NCI-H1417 treated with DMSO at 0.1 percent for 48 hours (cell line): Measurements from ENCODE around the gene DLG2.
"Not testable (repeated sequence)": the region's sequence is repeated elsewhere in the genome, so short reads cannot be mapped to it uniquely, and the experiment has no call there.

Experiments used
- DNase-seq: peaks from one replicate; lab custom pipeline; 2025; lab: John Stamatoyannopoulos, UW

Gene DLG2

DNA sequence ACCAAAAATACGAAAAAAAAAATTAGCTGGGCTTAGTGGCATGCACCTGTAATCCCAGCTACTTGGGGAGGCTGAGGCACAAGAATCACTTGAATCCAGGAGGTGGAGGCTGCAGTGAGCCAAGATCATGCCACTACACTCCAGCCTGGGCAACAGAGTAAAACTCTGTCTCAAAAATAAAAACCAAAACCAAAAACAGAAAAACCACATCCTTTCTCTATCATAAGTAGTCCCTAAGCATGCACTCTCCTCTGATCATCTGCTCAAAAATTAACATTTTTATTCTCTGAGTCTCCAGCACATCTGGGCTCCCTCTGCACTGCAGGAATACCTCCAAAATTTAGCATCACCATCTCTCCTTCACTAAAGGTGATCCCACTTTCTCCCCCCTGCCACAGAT lies 516.9 kb downstream of the DLG2 start:
- DNase-seq, result not testable (repeated sequence)

DNA sequence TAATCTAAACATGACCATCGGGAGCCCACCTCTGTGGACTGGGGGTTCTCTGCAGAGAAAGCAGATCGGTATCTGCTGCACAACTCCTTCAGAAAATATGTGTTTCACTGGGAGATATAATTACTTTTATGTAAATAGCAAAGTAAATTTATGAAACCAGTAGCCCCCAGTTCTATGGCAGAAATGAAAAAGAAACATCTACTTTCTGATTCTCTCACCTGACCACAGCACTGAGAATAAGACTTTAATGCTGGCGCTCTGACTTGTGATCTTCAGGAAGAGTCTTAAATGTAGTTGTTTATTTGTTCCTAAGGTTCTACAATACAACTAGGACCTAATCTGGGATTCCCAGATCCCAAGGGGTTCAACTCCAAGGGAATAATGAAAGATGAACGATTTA lies 518.0 kb downstream of the DLG2 start:
- DNase-seq, result no peak

DNA sequence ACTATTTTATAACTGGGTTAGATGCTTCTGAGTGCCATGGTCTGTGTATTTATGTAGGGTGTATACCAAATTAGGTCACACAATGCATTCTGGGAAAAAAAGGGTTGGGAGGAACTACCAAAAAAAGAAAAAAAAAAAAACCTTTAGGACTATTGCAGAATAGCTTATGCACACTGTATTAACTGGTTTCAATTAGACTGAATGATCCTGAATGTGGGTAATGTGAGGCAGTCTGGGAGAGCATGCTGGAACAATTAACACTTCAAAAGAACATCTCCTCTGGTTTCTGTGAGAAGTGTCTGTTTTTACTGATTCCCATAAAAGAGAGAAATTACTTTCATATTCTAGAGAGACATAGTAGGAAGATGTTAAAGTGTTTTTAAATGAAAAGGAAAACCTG lies 521.3 kb downstream of the DLG2 start:
- no peak for DNase-seq

DNA sequence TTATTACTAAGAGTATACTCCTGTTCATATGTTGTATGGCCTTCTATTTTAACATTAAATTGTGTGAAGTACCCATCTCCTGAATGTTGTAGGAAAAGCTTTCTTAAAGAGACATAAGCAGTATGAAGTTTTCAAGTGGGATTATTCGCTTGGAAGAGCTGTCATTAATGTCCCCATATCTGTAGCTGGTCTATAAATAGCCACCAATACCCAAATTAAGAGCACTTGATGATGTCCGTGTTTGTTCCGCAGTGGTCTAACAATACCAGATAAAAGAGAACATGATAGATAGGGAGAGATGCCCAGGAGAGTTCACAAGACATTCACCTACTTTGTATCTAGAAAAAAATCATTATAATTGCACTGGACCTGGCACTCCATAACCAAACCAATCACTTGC lies 527.6 kb downstream of the DLG2 start:
- no peak for DNase-seq

DNA sequence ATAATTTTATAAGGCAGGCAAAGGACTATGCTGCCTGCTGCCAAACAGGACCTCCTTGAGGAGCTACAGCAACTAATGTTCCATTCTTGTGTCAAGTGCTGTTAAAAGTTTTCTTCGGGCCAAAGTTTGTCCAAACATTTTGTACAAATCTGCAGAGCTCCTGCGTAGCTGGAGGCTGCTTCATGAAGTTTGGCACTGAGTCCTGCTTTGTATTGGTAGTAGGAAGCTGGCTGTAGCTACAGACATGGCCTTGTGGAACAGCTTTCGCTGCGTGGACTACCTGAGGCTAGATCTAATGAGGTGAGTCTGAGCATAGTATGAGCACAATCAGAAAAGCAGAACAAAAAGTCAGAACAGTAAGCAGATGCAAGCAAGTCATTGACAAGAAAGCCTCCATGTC lies 528.1 kb downstream of the DLG2 start:
- no peak for DNase-seq

DNA sequence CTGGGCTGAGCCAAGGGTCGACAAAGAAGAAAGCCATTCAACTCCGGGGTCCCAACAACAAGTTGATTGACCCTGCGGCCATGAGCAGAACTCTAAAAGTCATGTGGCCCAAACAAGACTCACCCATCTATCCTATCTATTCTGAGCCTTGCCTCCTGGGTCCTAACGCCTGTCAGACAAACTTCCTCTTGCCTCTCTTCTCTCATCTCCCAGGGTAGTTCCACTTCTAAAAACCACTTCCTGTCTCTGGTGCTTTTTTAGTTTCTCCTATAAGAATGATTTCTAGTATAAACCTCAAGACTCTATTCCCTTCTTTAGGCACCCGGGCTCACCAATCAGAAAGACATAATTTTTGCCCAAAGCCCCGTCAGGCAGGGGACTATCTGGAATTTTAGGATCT lies 530.2 kb downstream of the DLG2 start:
- DNase-seq, result no peak

DNA sequence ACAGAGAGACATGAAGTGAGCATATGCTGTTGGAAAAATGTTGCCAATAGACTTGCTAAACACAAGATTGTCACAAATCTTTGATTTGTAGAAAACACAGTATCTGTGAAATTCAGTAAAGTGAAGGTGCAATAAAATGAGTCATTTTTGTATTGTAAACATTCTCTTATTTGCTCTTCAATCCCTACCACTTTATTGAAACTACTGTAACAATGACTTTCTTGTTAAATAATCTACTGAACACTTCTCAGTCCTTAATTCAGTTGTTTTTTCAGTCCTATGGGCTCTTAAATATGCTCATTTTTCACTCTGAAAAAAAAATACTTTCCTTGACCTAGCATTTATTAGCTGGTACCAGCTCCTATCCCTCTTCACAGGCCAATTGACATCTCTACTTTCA lies 531.9 kb downstream of the DLG2 start:
- DNase-seq, result no peak

DNA sequence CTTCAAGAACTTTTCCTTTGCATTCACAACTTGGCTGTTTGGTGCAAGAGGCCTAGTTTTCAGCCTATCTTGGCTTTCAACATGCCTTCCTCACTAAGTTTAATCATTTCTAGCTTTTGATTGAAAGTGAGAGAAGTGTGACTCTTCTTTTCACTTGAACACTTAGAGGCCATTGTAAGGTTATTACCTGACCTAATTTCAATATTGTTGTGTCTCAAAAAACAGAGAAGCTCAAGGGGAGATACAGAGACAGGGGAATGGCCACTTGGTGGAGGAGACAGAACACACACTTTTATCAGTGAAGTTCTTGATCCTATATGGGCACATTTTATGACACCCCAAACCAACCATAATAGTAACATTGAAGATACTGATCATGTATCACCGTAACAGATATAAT lies 532.3 kb downstream of the DLG2 start:
- no peak for DNase-seq

DNA sequence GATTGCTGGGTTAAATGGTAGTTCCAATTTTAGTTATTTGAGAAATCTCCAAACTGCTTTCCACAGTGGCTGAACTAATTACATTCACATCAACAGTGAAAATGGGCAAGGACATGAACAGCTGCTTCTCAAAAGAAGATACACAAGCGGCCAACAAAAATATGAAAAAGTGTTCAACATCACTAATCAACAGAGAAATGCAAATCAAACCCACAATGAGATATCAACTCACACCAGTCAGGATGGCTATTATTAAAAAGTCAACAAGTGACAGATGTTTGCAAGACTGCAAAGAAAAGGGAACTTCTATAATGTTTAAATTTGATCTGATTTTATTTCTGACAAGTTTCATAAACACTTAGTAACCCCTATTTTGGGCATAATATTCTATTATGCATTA lies 537.5 kb downstream of the DLG2 start:
- no peak for DNase-seq

DNA sequence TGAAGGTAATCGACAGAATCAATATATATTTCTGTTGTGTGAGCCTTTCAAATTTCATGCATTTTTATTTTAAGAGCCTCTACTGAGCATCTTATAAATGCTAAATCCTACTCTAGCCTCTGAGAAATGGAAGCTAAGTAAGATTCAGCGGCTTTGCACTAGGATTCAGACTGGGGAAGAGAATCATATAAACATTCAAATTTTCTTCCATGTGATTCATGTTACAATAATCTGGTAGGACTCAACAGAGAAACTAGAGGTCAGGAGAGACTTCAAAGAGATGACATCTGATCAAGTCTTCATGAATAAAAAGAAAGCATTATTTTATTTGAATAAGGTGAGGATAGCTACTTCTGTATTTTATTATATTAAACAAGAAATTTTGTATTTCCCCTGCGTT lies 538.9 kb downstream of the DLG2 start:
- no peak for DNase-seq

DNA sequence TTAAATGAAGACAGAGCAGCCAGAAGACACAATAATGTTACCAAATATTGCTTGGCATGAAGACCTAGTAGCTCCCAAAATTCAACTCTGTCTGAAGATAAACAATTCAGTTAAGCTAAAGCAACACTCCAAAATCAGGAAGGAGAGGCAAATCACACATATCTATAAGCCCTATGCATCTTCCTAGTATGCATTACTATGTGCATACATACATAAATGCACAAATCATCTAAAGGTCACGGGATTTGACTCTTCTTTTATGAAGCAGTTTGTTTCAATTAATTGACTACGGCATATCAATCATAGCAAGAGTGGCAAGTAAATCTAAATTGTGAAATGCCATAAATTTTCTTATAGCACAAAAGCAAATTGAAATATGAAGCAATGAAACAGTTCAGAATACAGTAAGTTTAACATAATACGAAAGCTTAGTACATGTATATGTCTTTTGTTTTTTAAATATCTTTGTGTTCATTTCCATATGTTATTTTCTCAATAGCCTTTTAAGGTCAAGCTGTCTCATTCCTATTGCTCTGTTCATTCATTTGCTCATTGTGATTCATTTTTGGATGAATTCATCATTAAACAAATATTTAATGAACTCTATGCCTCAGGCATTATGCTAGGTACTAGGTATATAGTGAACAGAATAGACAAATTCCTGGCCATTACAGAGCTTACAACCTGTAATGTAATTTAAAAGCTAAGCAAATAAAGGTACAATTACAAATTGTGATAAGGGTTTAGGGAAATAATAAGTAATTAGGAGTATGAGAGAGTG lies 540.5 kb downstream of the DLG2 start:
- peak; percentile 68 for DNase-seq

DNA sequence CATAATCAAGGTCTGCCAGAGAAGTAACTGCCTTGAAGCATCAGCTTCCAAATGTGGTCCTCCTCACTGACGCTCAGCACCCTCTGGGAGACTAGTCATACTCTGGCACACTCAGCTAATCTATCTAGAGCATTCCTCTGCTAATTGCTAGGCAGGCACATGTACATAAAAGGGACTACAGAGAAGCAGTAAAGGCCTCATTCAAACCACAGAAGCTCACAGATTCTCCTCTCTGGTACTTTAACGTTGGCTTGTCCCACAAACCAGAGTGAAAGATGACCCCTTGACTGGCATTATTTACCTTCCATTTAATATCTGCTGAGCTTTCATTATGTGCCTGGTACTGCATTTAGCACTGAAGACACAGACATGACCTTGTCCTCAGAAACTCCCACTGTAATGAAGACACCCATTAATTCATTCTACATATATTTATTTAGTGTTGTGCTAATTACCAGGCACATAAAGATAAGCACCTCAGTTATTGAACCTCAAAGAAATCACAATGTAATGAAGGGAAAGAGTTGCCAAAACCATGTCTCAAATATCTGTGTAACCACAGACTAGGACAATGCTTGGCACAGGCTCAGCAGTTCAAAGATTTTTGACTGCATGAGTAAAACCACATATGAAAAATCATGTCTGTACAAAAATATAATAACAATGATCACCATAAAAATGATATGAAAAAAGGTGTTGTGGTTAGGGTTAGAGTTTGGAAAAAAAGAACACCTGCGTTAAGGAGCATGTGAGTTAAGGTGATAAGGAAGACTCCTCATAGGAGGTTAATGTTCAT lies 550.4 kb downstream of the DLG2 start:
- peak; percentile 78 for DNase-seq

DNA sequence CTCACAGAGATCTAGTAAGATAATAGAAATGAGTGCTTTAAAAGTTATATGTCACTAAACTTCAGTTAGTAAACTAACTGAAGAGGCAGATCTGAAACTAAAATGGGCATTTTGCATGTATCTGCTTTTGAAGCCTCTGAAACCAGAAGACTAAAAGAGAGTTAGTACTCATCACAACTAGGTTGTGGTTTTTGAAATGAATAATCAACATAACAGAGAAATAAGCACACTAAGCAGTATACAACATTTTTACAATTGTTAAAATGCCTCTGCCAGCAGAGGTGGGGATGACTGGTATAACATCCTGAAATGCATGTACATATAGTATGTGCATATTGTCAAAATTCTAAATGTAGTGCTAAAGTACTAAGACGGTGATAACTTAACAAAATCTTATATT lies 564.5 kb downstream of the DLG2 start:
- no peak for DNase-seq

DNA sequence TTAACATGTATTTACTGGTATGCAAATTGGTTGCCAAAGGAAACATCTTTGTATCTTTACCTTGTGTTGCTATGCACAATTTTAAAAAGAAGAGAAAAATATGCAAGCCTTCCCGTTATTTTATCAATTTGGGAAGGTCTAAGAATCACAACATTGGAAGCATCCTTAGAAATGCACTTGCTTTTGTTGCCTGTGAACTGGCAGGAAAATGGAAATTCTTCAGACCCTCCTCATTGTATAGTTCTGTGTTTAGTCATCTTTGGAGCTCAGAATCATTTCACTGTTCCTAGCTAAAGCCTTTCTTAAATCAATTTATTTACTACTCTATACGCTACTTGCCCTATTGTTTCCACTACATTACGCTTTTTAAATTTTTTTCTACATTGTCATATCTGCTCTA lies 574.5 kb downstream of the DLG2 start:
- DNase-seq, result no peak

DNA sequence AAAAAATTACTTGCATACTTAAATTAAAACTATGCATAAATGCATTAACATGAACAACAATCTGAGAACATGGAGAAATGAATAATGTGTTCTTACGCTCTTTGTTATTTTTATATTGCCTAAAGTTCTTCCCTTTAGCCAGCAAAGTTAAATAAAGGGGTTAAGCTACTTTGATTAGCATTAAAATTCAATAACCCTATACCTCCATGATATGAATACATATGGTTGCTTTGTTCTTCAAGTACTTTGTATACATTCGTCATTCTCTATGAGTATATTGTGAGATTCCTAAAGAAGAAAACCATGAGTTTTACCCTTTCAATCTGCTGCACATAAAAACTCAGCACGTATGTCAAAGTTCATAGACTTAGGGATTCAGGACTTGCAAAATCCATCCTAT lies 578.3 kb downstream of the DLG2 start:
- DNase-seq, result no peak

DNA sequence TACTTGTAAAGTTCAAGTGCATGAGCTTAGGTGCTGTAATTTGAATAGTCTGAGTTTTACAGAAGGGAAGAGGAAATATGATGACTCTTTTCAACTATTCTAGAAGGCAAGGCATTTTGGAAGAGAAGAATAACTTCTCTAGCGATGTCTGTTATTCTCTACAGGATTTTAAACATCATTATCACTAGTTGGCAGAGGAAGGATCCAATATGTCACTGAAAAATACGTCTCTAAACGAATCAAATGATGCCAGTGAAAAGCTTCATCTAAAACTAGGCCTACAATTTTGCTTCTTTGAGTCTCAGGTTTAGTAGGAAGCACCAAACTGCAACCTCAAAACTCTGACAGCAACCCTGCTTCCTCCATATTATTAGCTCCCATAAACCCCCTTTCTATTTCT lies 581.4 kb downstream of the DLG2 start:
- DNase-seq, result no peak

DNA sequence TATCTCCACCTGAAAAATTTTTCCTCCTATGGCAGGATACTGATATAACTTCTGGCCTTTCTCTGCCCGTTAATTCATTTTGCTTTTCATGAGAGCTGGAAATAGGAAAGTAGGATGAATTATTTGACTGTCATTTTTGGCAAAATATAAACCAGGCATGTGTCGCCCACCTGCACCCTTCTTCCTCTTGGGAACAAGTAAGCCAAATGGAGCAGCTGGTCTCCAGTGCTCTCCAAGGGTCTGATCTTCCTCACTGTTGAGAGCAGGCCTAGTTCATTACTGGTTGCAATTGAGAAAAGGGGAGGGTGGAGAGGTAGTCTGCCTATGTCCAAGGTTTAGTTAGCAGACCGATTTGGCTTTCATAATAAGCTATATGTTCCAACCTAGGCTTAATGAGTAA lies 582.2 kb downstream of the DLG2 start:
- no peak for DNase-seq

DNA sequence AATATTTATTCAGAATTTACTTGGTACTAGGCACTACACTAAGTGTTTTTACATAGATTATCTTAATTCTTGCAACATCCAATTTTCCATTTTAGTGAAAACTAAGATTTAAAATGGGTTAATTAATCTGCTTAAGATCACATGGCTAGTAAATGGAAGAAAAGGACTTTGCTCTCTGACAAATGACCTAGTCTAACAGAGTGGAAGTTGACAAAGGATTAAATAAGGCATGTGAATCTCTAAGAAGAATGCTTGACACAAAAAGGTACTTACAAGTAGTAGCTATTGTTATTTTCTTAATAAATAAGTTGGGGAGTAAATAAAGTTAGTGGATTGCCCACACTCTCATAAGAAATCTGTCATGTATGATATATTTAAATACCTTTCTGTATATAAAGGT lies 584.8 kb downstream of the DLG2 start:
- no peak for DNase-seq

DNA sequence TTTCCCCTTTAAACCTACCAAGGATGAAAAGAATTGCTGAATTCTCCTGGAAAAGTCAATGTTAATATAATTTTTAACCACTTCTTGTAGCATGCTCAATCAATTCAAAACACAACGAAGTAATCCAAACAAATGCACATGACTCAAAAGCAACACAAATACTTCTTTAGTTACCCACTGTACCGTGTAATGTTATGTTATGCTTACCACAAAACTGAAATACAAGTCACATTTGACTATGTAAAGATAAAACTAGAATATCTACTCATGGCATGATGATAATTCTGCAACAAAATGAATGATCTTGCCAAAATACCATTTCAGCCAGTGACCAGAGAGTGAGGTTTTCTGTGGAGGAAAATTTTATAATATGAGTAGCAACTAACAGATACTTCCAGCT lies 587.0 kb downstream of the DLG2 start:
- no peak for DNase-seq

DNA sequence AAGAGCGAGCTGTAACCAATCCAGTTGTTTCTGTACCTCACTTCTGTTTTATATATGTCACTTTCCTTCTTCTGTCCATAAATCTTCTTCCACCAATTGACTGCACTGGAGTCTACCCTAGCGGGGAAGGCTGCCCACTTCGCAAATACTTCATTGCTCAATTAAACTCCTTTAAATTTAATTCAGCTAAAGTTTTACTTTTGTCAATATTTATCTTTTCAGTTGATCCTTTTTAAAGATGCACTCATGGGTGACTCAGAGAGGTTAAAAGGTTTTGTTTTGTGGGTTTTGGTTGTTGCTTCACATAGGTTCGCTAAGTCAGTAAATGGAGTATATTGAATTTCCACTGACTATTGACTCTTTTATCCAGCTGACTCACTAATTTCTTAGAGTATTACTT lies 597.2 kb downstream of the DLG2 start:
- DNase-seq, result no peak

DNA sequence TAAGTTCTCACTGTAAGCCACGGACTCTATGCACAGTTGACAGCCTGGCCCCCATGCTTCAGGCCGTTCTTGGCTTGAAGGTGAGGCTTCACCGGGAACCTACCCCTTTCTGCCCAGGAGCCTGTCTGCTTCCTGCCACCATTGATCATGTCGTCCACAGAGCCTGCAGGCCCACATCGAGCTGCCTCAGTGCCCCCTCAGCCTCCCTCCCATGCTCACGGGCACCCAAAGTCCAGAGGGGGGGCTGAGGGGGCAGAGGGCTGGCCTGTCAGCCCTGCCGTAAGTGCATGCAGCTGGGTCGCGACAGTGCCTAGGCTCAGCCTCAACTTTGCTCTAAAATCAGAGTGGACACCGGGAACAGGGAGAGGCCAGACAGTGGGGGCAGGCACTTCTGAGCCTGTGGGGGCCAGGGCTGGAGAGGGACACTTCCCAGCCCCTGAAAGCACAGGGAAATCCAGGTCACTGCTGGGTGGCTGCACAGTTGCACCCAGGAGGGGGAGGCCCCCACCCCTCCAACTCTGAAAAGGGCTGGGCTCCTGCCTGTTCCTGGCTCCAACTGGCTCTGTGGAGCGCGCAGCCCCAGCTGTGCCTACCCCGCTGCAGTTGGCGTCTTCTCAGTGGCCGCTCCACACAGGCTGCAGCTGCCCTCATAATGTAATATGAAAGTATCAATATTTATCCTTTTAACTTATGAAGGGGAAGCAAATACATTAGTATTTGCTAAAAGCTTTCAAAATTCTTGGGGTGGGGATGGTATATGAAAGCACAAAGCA lies 598.6 kb downstream of the DLG2 start:
- DNase-seq, result no peak

DNA sequence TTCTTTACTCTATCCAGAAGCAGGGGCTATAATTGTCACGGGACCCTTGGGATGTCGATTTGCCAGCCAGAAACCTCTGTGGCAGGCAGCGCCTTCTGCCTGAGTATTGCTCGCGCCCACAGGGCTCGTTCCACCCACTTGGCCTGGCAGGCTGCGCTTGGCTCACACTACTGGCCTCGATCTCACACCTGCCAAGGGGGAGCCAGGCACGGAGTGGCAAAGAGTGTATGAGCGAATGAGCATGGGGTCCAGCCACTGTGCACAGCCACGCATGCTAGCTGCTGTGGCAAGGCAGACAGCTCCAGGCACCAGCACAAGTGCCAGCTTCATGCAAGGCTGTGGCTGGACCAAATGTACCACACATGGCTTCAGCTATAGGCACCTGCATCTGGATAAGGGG lies 599.8 kb downstream of the DLG2 start:
- DNase-seq, result no peak

DNA sequence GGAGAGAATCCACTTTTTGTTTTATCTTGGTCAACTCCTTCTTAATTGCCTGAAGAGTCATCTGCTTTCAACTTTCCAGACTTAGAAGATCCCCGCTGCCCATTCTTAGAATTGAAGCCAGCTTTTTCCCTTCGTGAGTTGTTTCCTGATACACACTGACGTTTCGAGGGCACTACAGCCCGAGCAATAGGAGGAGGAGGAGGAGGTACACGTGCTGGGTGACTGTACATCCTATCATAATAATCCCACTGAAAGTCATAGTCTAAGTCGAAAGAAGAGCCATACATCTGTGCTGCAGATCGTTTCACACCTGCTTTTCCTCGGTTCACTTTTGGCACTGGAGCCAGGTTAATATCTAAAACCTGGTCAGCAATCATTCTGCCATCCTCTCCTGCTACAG lies 606.1 kb downstream of the DLG2 start:
- no peak for DNase-seq
